ENCODE results near the gene LTBP3. TPM values are rescaled to one million over a fixed set of nuclear protein-coding genes. Genes with fewer than 3 reads are reported as not detected.

Gene LTBP3
- total and polyA plus RNA-seq, 2 of the 13 experiments (the other 11 are each of a cell fraction or from before 2014, with no cell fraction given): 12.2 to 68.1 TPM

GRCh38 chr11:65546217-65546958 is 11.8 kb downstream of the LTBP3 start (continued):
- TF ChIP-seq RAD21 (CRISPR knock-in tag; IDR thresholded peaks at IDR 0.05) (no peak; the same call in 1 of the 2 replicates), RELA (CRISPR knock-in tag; IDR thresholded peaks at IDR 0.05) (no peak), PLSCR1 (CRISPR knock-in tag; IDR thresholded peaks at IDR 0.05; ENCODE audit: borderline replicate concordance) (no peak), ZNF883 (CRISPR knock-in tag; IDR thresholded peaks at IDR 0.05; ENCODE audit: not compliant biosample characterization) (no peak), MBNL3 (CRISPR knock-in tag; conservative IDR thresholded peaks at IDR 0.05) (no peak), BCL3 (CRISPR knock-in tag; IDR thresholded peaks at IDR 0.05) (no peak), JUNB (CRISPR knock-in tag; IDR thresholded peaks at IDR 0.05; ENCODE audit: borderline replicate concordance) (no peak), ZNF446 (CRISPR knock-in tag; IDR thresholded peaks at IDR 0.05) (no peak), ZXDC (CRISPR knock-in tag; IDR thresholded peaks at IDR 0.05) (no peak), HMG20B (CRISPR knock-in tag; conservative IDR thresholded peaks at IDR 0.05) (no peak), ZNF709 (CRISPR knock-in tag; IDR thresholded peaks at IDR 0.05) (no peak), ETV6 (CRISPR knock-in tag; conservative IDR thresholded peaks at IDR 0.05) (no peak), POGK (CRISPR knock-in tag; conservative IDR thresholded peaks at IDR 0.05) (peak; percentile 76), ZNF678 (CRISPR knock-in tag; IDR thresholded peaks at IDR 0.05) (no peak), HBP1 (CRISPR knock-in tag; IDR thresholded peaks at IDR 0.05; ENCODE audit: low read depth) (no peak), POLR2AphosphoS2 (IDR thresholded peaks at IDR 0.05; ENCODE audit: low read depth, low read length) (no peak), ZNF816 (CRISPR knock-in tag; IDR thresholded peaks at IDR 0.05; ENCODE audit: borderline replicate concordance) (no peak), CEBPZ (IDR thresholded peaks at IDR 0.05; ENCODE audit: low read length) (no peak)
